Measurements from ENCODE around the gene AP3S2. TPM values are rescaled to one million over a fixed set of nuclear protein-coding genes. Genes with fewer than 3 reads are reported as not detected.

Gene AP3S2
- total and polyA plus RNA-seq, 2 of the 8 experiments (the other 6 are each of a cell fraction or from before 2014, with no cell fraction given), result 19.2 to 45.4 TPM

DNA sequence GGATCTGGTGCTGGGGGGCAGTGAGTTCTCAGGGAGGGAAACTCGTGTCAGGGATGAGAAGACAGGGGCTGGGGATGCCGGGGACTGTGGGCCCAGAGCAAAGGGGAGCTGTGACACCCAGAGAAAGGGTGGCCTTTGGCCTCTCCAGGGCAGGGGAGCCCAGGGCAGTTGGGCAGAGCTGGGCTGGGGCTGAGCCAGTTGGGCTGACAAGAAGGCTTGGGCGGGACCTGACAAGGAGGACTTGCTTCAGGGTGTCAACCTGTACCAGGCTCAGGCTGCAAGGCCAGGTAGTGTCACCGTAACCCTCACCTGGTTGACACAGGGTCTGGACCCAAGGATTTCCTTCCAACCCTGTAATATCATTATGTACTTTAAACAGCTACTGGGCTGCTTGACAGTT is 66.0 kb downstream of the AP3S2 start (continued):
- TF ChIP-seq, protein P1, sequence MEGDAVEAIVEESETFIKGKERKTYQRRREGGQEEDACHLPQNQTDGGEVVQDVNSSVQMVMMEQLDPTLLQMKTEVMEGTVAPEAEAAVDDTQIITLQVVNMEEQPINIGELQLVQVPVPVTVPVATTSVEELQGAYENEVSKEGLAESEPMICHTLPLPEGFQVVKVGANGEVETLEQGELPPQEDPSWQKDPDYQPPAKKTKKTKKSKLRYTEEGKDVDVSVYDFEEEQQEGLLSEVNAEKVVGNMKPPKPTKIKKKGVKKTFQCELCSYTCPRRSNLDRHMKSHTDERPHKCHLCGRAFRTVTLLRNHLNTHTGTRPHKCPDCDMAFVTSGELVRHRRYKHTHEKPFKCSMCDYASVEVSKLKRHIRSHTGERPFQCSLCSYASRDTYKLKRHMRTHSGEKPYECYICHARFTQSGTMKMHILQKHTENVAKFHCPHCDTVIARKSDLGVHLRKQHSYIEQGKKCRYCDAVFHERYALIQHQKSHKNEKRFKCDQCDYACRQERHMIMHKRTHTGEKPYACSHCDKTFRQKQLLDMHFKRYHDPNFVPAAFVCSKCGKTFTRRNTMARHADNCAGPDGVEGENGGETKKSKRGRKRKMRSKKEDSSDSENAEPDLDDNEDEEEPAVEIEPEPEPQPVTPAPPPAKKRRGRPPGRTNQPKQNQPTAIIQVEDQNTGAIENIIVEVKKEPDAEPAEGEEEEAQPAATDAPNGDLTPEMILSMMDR (IDR thresholded peaks at IDR 0.05; ENCODE audit: control extremely low read depth in 1 of 3, insufficient read depth in 1 of 3, low read depth in 1 of 3, low read length in 3 of 3), result no peak
